ENCODE measurements around the gene L3MBTL2. TPM values are rescaled to one million over a fixed set of nuclear protein-coding genes. Genes with fewer than 3 reads are reported as not detected.

The L3MBTL2 gene
- total and polyA plus RNA-seq, 2 of the 13 experiments (the other 11 are each of a cell fraction or from before 2014, with no cell fraction given) = 13.8 to 33.7 TPM

DNA sequence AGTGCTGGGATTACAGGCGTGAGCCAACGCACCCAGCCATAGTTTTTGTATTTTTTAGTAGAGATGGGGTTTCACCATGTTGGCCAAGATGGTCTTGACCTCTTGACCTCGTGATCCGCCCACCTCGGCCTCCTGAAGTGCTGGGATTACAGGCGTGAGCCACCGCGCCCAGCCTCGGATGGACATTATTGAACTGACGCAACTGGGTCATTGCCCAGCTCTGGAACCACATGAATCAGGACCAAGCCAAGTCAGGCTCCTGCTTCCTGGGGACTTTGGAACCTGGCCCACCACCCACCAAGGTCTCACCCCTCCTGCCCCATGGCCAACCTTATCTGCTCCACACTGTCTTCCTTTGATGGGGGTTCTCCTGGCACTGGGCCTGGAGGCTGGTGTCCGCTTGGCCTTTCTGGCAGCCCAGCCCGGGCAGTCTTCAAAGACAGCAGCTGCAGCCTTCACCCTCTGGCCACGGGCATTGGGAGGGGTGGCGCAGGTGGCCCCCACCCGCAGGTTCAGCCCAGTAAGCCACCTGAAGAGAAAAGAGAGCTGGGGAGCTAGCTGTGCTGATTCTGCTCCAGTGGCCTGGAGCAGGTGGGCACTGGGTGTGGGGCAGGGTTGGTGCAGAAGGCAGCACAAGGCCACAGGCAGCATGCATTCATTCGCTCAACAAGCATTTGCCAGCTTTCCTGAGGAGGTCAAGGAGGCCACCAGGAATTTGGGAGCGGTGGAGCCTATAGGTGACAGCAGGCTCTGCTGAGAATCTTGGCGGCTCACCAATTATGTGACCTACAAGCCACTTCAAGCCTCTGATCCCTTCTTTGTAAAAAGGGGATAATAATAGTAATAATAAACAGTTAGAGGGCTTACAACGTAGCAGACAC lies 29.9 kb downstream of the L3MBTL2 start (continued):
- TF ChIP-seq CBFB (CRISPR knock-in tag; IDR thresholded peaks at IDR 0.05) (peak; percentile 62), RXRA (CRISPR knock-in tag; IDR thresholded peaks at IDR 0.05) (peak; percentile 92), MAZ (IDR thresholded peaks at IDR 0.05; ENCODE audit: borderline replicate concordance, low read depth, low read length) (0 out of 2 replicates have a peak, but pooled peaks have one; percentile 15), MAZ (CRISPR knock-in tag; IDR thresholded peaks at IDR 0.05; ENCODE audit: low read depth) (peak; percentile 57; the same call in 1 of the 2 replicates), SMAD3 (CRISPR knock-in tag; IDR thresholded peaks at IDR 0.05) (0 out of 2 replicates have a peak, but pooled peaks have one; percentile 49), GFI1 (CRISPR knock-in tag; IDR thresholded peaks at IDR 0.05; ENCODE audit: borderline replicate concordance) (peak; percentile 51; the same call in 1 of the 2 replicates), ZNF747 (CRISPR knock-in tag; IDR thresholded peaks at IDR 0.05; ENCODE audit: borderline replicate concordance) (peak; percentile 19; the same call in 1 of the 2 replicates), ZNF292 (CRISPR knock-in tag; IDR thresholded peaks at IDR 0.05; ENCODE audit: borderline replicate concordance, low read depth) (peak; percentile 22; the same call in 1 of the 2 replicates), ZNF501 (CRISPR knock-in tag; IDR thresholded peaks at IDR 0.05) (peak; percentile 47; the same call in 1 of the 2 replicates), ZNF264 (CRISPR knock-in tag; IDR thresholded peaks at IDR 0.05) (peak; percentile 43; the same call in 1 of the 2 replicates), HMG20B (CRISPR knock-in tag; conservative IDR thresholded peaks at IDR 0.05) (peak; percentile 35; the same call in 1 of the 2 replicates), SALL2 (CRISPR knock-in tag; IDR thresholded peaks at IDR 0.05) (peak; percentile 65), ZNF605 (CRISPR knock-in tag; IDR thresholded peaks at IDR 0.05) (peak; percentile 51; the same call in 1 of the 2 replicates)
- TF ChIP-seq, protein P1, sequence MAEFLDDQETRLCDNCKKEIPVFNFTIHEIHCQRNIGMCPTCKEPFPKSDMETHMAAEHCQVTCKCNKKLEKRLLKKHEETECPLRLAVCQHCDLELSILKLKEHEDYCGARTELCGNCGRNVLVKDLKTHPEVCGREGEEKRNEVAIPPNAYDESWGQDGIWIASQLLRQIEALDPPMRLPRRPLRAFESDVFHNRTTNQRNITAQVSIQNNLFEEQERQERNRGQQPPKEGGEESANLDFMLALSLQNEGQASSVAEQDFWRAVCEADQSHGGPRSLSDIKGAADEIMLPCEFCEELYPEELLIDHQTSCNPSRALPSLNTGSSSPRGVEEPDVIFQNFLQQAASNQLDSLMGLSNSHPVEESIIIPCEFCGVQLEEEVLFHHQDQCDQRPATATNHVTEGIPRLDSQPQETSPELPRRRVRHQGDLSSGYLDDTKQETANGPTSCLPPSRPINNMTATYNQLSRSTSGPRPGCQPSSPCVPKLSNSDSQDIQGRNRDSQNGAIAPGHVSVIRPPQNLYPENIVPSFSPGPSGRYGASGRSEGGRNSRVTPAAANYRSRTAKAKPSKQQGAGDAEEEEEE (CRISPR knock-in tag; IDR thresholded peaks at IDR 0.05; ENCODE audit: borderline replicate concordance) = no peak
- TF ChIP-seq, protein P2, sequence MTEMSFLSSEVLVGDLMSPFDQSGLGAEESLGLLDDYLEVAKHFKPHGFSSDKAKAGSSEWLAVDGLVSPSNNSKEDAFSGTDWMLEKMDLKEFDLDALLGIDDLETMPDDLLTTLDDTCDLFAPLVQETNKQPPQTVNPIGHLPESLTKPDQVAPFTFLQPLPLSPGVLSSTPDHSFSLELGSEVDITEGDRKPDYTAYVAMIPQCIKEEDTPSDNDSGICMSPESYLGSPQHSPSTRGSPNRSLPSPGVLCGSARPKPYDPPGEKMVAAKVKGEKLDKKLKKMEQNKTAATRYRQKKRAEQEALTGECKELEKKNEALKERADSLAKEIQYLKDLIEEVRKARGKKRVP (CRISPR knock-in tag; IDR thresholded peaks at IDR 0.05) = peak in 1 of 2 experiments; percentile 94; a peak in 2 of 4 replicates
- TF ChIP-seq, protein P3, sequence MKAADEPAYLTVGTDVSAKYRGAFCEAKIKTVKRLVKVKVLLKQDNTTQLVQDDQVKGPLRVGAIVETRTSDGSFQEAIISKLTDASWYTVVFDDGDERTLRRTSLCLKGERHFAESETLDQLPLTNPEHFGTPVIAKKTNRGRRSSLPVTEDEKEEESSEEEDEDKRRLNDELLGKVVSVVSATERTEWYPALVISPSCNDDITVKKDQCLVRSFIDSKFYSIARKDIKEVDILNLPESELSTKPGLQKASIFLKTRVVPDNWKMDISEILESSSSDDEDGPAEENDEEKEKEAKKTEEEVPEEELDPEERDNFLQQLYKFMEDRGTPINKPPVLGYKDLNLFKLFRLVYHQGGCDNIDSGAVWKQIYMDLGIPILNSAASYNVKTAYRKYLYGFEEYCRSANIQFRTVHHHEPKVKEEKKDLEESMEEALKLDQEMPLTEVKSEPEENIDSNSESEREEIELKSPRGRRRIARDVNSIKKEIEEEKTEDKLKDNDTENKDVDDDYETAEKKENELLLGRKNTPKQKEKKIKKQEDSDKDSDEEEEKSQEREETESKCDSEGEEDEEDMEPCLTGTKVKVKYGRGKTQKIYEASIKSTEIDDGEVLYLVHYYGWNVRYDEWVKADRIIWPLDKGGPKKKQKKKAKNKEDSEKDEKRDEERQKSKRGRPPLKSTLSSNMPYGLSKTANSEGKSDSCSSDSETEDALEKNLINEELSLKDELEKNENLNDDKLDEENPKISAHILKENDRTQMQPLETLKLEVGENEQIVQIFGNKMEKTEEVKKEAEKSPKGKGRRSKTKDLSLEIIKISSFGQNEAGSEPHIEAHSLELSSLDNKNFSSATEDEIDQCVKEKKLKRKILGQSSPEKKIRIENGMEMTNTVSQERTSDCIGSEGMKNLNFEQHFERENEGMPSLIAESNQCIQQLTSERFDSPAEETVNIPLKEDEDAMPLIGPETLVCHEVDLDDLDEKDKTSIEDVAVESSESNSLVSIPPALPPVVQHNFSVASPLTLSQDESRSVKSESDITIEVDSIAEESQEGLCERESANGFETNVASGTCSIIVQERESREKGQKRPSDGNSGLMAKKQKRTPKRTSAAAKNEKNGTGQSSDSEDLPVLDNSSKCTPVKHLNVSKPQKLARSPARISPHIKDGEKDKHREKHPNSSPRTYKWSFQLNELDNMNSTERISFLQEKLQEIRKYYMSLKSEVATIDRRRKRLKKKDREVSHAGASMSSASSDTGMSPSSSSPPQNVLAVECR (CRISPR knock-in tag; IDR thresholded peaks at IDR 0.05; ENCODE audit: borderline replicate concordance) = peak; percentile 51; the same call in 1 of the 2 replicates
- TF ChIP-seq, protein P4, sequence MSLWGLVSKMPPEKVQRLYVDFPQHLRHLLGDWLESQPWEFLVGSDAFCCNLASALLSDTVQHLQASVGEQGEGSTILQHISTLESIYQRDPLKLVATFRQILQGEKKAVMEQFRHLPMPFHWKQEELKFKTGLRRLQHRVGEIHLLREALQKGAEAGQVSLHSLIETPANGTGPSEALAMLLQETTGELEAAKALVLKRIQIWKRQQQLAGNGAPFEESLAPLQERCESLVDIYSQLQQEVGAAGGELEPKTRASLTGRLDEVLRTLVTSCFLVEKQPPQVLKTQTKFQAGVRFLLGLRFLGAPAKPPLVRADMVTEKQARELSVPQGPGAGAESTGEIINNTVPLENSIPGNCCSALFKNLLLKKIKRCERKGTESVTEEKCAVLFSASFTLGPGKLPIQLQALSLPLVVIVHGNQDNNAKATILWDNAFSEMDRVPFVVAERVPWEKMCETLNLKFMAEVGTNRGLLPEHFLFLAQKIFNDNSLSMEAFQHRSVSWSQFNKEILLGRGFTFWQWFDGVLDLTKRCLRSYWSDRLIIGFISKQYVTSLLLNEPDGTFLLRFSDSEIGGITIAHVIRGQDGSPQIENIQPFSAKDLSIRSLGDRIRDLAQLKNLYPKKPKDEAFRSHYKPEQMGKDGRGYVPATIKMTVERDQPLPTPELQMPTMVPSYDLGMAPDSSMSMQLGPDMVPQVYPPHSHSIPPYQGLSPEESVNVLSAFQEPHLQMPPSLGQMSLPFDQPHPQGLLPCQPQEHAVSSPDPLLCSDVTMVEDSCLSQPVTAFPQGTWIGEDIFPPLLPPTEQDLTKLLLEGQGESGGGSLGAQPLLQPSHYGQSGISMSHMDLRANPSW (CRISPR knock-in tag; IDR thresholded peaks at IDR 0.05; ENCODE audit: borderline replicate concordance) = no peak
